Measurements from ENCODE around the gene SMOC2.

SMOC2 gene

GRCh38 chr6:168417191-168417590, 23.8 kb upstream of the SMOC2 start:
- H3K9me3 ChIP-seq (ENCODE audit: control insufficient read depth, insufficient read depth, low read length): no peaks in the 10 kb centered on the region
- H3K4me3 ChIP-seq (ENCODE audit: low read depth, low read length): no peak overlapping the region
- H3K36me3 ChIP-seq (ENCODE audit: control insufficient read depth, insufficient read depth, low read length): no peaks in the 10 kb centered on the region
- H3K4me1 ChIP-seq (ENCODE audit: control insufficient read depth, insufficient read depth, low read length): no peaks in the 10 kb centered on the region
- H3K27me3 ChIP-seq (ENCODE audit: control insufficient read depth, insufficient read depth, low read length): no peaks in the 10 kb centered on the region
- H3K9ac ChIP-seq (ENCODE audit: low read depth, low read length): no peak overlapping the region

DNA sequence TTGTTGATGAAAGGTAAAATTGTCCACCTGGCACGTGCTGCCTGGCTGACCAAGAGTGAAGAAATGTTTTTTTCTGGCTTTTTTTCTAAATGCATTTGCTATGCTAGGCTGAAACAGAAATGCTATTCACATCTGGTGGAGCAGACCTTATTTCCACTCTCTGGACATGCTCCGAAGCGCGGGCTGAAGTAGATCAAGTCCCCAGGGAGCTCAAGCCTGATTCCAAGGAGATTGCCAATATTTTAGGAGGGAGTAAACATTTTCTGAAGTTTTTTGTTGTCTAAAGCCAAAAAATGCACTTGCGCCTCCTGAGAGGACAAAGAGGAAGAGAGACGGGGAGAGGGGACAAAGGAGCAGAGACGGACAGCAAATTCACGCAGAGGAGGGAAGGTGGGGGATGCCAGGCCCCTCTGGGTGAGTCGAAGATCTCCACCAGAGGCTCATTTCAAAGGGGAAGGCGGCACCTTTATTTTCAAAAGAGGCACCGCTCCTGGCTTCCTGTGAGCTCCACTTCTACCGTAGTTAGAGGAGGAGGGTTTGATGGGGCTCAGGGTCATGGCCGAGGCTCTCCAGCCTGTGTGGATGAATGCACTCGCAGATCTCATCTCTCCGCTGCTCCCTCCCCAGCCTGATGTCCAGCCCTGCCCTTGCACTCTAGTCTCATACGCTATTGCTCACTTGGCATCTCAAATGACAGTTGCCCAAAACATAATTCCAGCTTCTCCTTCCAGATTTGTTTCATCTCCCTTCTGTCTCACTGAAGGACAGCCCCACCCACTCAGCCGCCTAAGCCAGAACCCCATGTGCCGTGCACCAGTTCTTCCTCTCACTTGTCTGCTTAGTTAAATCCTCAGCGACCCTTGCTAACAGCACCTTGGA, 23.1 kb upstream of the SMOC2 start:
- no peaks in the 10 kb centered on the region for H3K9me3 ChIP-seq (ENCODE audit: control insufficient read depth, insufficient read depth, low read length)
- H3K27me3 ChIP-seq (ENCODE audit: control insufficient read depth, insufficient read depth, low read length): no peaks in the 10 kb centered on the region
- no peaks in the 10 kb centered on the region for H3K36me3 ChIP-seq (ENCODE audit: control insufficient read depth, insufficient read depth, low read length)
- no peak overlapping the region for H3K9ac ChIP-seq (ENCODE audit: low read depth, low read length)
- no peak overlapping the region for H3K4me3 ChIP-seq (ENCODE audit: low read depth, low read length)
- no peaks in the 10 kb centered on the region for H3K4me1 ChIP-seq (ENCODE audit: control insufficient read depth, insufficient read depth, low read length)

DNA sequence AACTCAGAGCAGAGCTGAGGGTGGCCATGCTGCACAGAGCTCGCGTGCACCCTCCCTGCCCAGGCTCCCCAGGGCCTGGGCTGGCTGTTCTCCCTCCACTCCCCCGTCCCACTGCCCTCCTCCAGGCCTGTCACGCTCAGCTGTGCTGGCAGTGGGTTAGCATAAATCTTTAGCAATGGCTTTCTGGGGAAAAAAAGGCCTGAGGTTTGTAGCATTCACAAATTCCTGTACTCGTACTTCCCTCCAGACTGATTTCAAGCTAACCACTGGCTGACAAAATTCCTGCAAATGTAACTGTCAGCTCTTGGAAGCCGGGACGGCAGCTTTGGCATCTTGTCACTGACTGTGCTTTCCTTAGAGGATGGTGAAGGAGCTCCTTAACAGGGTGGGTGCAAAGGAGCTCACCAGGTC, 22.3 kb upstream of the SMOC2 start:
- no peaks in the 10 kb centered on the region for H3K27me3 ChIP-seq (ENCODE audit: control insufficient read depth, insufficient read depth, low read length)
- H3K4me3 ChIP-seq (ENCODE audit: low read depth, low read length): no peak overlapping the region
- no peak overlapping the region for H3K9ac ChIP-seq (ENCODE audit: low read depth, low read length)
- no peaks in the 10 kb centered on the region for H3K36me3 ChIP-seq (ENCODE audit: control insufficient read depth, insufficient read depth, low read length)
- H3K9me3 ChIP-seq (ENCODE audit: control insufficient read depth, insufficient read depth, low read length): no peaks in the 10 kb centered on the region
- no peaks in the 10 kb centered on the region for H3K4me1 ChIP-seq (ENCODE audit: control insufficient read depth, insufficient read depth, low read length)

GRCh38 chr6:168419569-168419968, 21.4 kb upstream of the SMOC2 start:
- Histone ChIP-seq H3K36me3 (ENCODE audit: control insufficient read depth, insufficient read depth, low read length) (no peaks in the 10 kb centered on the region), H3K27me3 (ENCODE audit: control insufficient read depth, insufficient read depth, low read length) (no peaks in the 10 kb centered on the region), H3K9ac (ENCODE audit: low read depth, low read length) (no peak overlapping the region), H3K4me3 (ENCODE audit: low read depth, low read length) (no peak overlapping the region), H3K4me1 (ENCODE audit: control insufficient read depth, insufficient read depth, low read length) (no peaks in the 10 kb centered on the region), H3K9me3 (ENCODE audit: control insufficient read depth, insufficient read depth, low read length) (no peaks in the 10 kb centered on the region)

DNA sequence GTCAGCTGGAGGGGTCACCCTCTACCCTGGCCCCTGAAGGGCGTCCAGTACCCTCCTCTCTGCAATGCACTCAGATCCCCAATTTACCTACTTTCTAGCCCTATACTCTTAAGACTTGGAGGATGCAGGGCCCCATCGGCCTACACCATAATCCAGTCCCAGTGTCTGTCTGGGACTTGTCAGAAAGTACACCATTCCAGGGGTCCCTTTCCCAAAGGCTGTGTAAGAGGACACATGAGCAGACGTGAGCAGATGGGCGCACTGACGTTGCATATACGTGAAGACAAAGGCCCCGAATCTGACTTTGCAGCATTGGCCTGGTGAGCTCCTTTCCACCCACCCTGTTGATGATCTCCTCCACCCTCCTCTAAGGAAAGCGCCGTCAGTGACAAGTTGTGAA, 20.9 kb upstream of the SMOC2 start:
- Histone ChIP-seq H3K36me3 (ENCODE audit: control insufficient read depth, insufficient read depth, low read length) (no peaks in the 10 kb centered on the region), H3K4me3 (ENCODE audit: low read depth, low read length) (no peak overlapping the region), H3K9me3 (ENCODE audit: control insufficient read depth, insufficient read depth, low read length) (no peaks in the 10 kb centered on the region), H3K27me3 (ENCODE audit: control insufficient read depth, insufficient read depth, low read length) (no peaks in the 10 kb centered on the region), H3K4me1 (ENCODE audit: control insufficient read depth, insufficient read depth, low read length) (no peaks in the 10 kb centered on the region), H3K9ac (ENCODE audit: low read depth, low read length) (no peak overlapping the region)

DNA sequence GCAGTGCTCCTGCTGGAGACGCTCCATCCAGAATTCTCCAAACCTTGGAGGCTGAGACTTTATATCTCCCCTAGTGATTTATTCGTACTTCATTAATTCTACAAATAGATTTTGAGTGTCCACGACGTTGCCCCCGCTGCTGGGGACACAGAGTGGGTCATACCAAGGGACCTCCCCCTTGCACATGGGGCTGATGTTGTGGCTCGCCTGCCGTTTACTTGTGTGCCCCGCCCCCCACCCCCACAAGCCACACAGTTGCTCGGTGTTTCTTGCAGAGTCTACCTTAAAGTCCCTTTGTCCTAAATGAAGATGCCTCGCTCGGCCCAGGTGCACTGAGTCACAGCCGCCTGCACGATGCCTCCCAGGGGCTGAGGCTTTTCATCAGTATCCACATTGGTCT, 20.3 kb upstream of the SMOC2 start:
- no peak overlapping the region for H3K9ac ChIP-seq (ENCODE audit: low read depth, low read length)
- no peaks in the 10 kb centered on the region for H3K9me3 ChIP-seq (ENCODE audit: control insufficient read depth, insufficient read depth, low read length)
- H3K27me3 ChIP-seq (ENCODE audit: control insufficient read depth, insufficient read depth, low read length): no peaks in the 10 kb centered on the region
- no peaks in the 10 kb centered on the region for H3K36me3 ChIP-seq (ENCODE audit: control insufficient read depth, insufficient read depth, low read length)
- no peaks in the 10 kb centered on the region for H3K4me1 ChIP-seq (ENCODE audit: control insufficient read depth, insufficient read depth, low read length)
- H3K4me3 ChIP-seq (ENCODE audit: low read depth, low read length): no peak overlapping the region

- Histone ChIP-seq H3K9ac (ENCODE audit: low read depth, low read length) (no peak overlapping the region), H3K36me3 (ENCODE audit: control insufficient read depth, insufficient read depth, low read length) (no peaks in the 10 kb centered on the region), H3K9me3 (ENCODE audit: control insufficient read depth, insufficient read depth, low read length) (no peaks in the 10 kb centered on the region), H3K4me1 (ENCODE audit: control insufficient read depth, insufficient read depth, low read length) (no peaks in the 10 kb centered on the region), H3K27me3 (ENCODE audit: control insufficient read depth, insufficient read depth, low read length) (no peaks in the 10 kb centered on the region), H3K4me3 (ENCODE audit: low read depth, low read length) (no peak overlapping the region)
Measured at GRCh38 chr6:168427184-168427583, 13.8 kb upstream of the SMOC2 start.

DNA sequence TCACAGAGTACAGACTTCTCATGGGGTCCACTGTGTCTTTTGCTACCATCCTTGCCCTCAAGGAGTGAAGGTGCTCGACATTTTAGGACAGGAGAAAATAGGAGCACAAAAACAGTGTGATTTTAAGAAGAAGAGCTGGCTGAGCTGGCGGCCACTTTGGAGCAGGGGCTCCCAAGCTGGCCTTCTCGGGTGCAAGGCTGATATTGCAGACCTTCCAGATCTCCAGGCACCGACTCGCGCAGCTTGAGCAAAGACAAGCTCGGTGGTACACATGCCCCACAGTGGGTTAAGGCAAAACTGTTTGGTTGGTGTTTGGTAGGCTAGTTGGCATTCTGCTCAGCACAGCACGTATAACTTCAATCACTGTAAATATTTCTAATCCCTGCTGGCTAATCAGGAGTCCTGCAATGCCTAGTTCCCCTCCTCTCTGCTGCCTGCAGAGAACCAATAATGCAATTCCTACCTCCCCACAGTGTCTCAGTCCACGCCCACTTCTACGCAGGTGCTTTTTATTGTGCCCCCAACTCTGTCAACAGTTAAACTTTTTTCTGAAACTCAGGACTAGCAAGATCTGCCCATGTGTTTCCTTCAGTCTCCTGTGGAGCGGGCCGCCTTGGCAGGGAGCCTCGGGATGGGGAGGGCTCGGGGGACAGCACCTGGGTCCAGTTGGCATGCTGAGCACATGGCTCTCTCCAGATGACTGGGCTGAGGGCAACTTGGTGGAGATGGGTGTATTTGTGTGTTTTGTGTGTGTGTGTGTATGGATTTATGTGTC, 12.7 kb upstream of the SMOC2 start:
- H3K36me3 ChIP-seq (ENCODE audit: control insufficient read depth, insufficient read depth, low read length): no peaks in the 10 kb centered on the region
- H3K4me3 ChIP-seq (ENCODE audit: low read depth, low read length): no peak overlapping the region
- H3K9ac ChIP-seq (ENCODE audit: low read depth, low read length): no peak overlapping the region
- H3K4me1 ChIP-seq (ENCODE audit: control insufficient read depth, insufficient read depth, low read length): no peaks in the 10 kb centered on the region
- H3K9me3 ChIP-seq (ENCODE audit: control insufficient read depth, insufficient read depth, low read length): no peaks in the 10 kb centered on the region
- no peaks in the 10 kb centered on the region for H3K27me3 ChIP-seq (ENCODE audit: control insufficient read depth, insufficient read depth, low read length)

DNA sequence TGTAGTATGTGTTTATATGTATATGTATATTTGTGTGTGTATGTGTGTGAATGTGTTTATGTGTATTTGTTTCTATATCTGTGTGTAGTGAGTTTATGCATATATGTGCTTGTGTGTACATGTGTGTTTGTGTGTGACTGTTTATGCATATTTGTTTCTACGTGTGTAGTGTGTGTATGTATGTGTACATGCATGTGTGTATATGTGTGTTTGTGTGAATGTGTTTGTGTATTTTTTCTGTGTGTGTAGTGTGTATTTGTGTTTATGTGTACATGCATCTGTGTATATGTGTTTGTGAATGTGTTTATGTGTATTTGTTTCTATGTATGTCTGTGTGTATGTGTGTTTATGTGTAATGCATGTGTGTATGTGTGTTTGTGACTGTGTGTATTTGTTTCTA, 12.1 kb upstream of the SMOC2 start:
- no peaks in the 10 kb centered on the region for H3K9me3 ChIP-seq (ENCODE audit: control insufficient read depth, insufficient read depth, low read length)
- H3K4me1 ChIP-seq (ENCODE audit: control insufficient read depth, insufficient read depth, low read length): no peaks in the 10 kb centered on the region
- no peaks in the 10 kb centered on the region for H3K27me3 ChIP-seq (ENCODE audit: control insufficient read depth, insufficient read depth, low read length)
- no peaks in the 10 kb centered on the region for H3K36me3 ChIP-seq (ENCODE audit: control insufficient read depth, insufficient read depth, low read length)
- H3K9ac ChIP-seq (ENCODE audit: low read depth, low read length): no peak overlapping the region
- H3K4me3 ChIP-seq (ENCODE audit: low read depth, low read length): no peak overlapping the region

- Histone ChIP-seq H3K4me1 (ENCODE audit: control insufficient read depth, insufficient read depth, low read length) (no peaks in the 10 kb centered on the region), H3K4me3 (ENCODE audit: low read depth, low read length) (no peak overlapping the region), H3K9me3 (ENCODE audit: control insufficient read depth, insufficient read depth, low read length) (no peaks in the 10 kb centered on the region), H3K27me3 (ENCODE audit: control insufficient read depth, insufficient read depth, low read length) (peaks cover 2% of the 10 kb centered on the region), H3K9ac (ENCODE audit: low read depth, low read length) (no peak overlapping the region), H3K36me3 (ENCODE audit: control insufficient read depth, insufficient read depth, low read length) (no peaks in the 10 kb centered on the region)
Measured at GRCh38 chr6:168432196-168432595, 8.8 kb upstream of the SMOC2 start.

DNA sequence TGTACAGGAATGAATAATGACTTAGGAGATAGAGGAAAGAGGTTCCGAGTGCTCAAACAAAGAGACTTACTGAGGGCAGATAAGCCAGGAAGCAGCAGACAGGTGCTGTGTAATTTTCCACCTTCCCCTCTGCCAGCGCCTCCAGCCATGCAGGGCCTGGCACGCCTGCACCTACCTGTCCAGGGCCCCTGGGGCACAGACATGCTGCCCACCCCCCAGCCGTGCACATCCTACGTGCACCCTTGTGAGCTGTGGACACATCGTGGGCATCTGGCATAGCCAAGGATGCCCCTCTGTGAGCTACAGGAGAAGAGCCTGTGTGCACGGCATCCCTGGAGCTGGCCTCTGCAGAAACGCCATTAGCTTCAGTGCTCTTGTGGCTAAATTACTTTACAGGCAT, 7.1 kb upstream of the SMOC2 start:
- H3K9me3 ChIP-seq (ENCODE audit: control insufficient read depth, insufficient read depth, low read length): no peaks in the 10 kb centered on the region
- peaks cover 2% of the 10 kb centered on the region for H3K27me3 ChIP-seq (ENCODE audit: control insufficient read depth, insufficient read depth, low read length)
- H3K4me1 ChIP-seq (ENCODE audit: control insufficient read depth, insufficient read depth, low read length): no peaks in the 10 kb centered on the region
- no peak overlapping the region for H3K4me3 ChIP-seq (ENCODE audit: low read depth, low read length)
- no peak overlapping the region for H3K9ac ChIP-seq (ENCODE audit: low read depth, low read length)
- H3K36me3 ChIP-seq (ENCODE audit: control insufficient read depth, insufficient read depth, low read length): no peaks in the 10 kb centered on the region

DNA sequence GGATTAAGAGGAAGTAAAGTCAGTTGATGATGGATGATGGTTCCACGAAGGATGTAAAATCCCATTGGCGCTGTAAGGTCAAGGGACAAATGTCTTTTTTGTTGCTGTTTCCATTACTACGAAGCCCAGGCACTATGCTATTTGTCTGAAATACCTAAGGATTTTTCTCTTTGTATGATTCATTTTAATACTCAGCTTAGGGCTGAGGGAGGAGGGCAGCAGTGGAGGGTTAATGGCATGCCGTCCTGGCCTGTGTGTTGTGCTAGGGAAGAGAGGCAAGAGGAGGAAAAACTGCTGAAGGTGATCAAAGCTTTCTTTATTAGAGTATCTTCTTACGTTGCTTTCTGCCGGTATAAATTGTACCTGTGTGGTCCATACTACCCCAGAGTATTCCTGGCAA, 6.5 kb upstream of the SMOC2 start:
- H3K36me3 ChIP-seq (ENCODE audit: control insufficient read depth, insufficient read depth, low read length): no peaks in the 10 kb centered on the region
- no peaks in the 10 kb centered on the region for H3K9me3 ChIP-seq (ENCODE audit: control insufficient read depth, insufficient read depth, low read length)
- no peak overlapping the region for H3K4me3 ChIP-seq (ENCODE audit: low read depth, low read length)
- peaks cover 8% of the 10 kb centered on the region for H3K27me3 ChIP-seq (ENCODE audit: control insufficient read depth, insufficient read depth, low read length)
- H3K9ac ChIP-seq (ENCODE audit: low read depth, low read length): no peak overlapping the region
- no peaks in the 10 kb centered on the region for H3K4me1 ChIP-seq (ENCODE audit: control insufficient read depth, insufficient read depth, low read length)

All from iPS-15b (cell line).